Measurements from ENCODE around the gene FBLIM1.

GRCh38 chr1:15764890-15765289 is 6.3 kb downstream of the FBLIM1 start:
- TF ChIP-seq CTCF (IDR thresholded peaks at IDR 0.05; ENCODE audit: poor library complexity) (no peak), EZH2phosphoT487 (IDR thresholded peaks at IDR 0.05; ENCODE audit: low read depth, severe bottlenecking, unreplicated experiment) (no peak)
